ENCODE data around the gene FBRS. TPM values are rescaled to one million over a fixed set of nuclear protein-coding genes. Genes with fewer than 3 reads are reported as not detected.

FBRS gene
- total and polyA plus RNA-seq, 10 of the 15 experiments (the other 5 are each of a cell fraction or from before 2014, with no cell fraction given), result 0.45 to 87.6 (median 14.6) TPM

- in situ Hi-C loops (cut with MboI), result no loop called here
- Histone ChIP-seq H4K20me1 (ENCODE audit: control insufficient read depth, insufficient read depth) (no peaks in the 10 kb centered on the region), H3K4me2 (ENCODE audit: control insufficient read depth, insufficient read depth) (no peak overlapping the region), H3K36me3 (ENCODE audit: control insufficient read depth in 2 of 2, insufficient read depth in 2 of 2, low read length in 1 of 2) (no peaks in the 10 kb centered on the region), H3K27ac (ENCODE audit: control insufficient read depth, insufficient read depth) (no peak overlapping the region), H3K27me3 (replicated peaks in 1 of 2; ENCODE audit: control insufficient read depth in 2 of 2, insufficient read depth in 2 of 2, low read length in 1 of 2) (no peaks in the 10 kb centered on the region), H3K79me2 (ENCODE audit: control insufficient read depth, insufficient read depth, low read length) (no peaks in the 10 kb centered on the region), H3K9ac (ENCODE audit: control insufficient read depth, insufficient read depth, low read length) (no peak overlapping the region), H3K4me1 (ENCODE audit: control insufficient read depth, insufficient read depth, low read length) (no peaks in the 10 kb centered on the region), H3K4me3 (no peak overlapping the region), H2AFZ (ENCODE audit: control insufficient read depth, low read depth, low read length) (no peak overlapping the region), H3K9me3 (replicated peaks; ENCODE audit: control insufficient read depth, insufficient read depth, low read length) (no peaks in the 10 kb centered on the region; the same call in 2 of the 3 replicates)
- ChIA-PET CTCF (interaction anchor here (0.7 to 5.7 kb wide), 4 partner anchors 10 to 71 kb away, joined by 3 to 24 read pairs (median 4); no protein-coding TSS in a partner anchor), POLR2A (interaction anchor here (0.7 kb wide), 1 partner anchor 12 kb away, joined by 3 read pairs; the partner anchor contains the start of gene ZNF689), RAD21 (ENCODE audit: unreplicated experiment) (no interaction called here), SMC1A (ENCODE audit: uncharacterized antibody, unreplicated experiment) (interaction anchor here (1.1 to 1.7 kb wide), 2 partner anchors 15 to 193 kb away, joined by 4 read pairs; partner anchors contain the start of gene DCTPP1)
- DNase-seq (ENCODE audit: low read depth, low spot score) (no peak), FAIRE-seq (no peak), ATAC-seq (no peak)
- 27% methylated on average over 10 of the region's 10 CpGs for WGBS (ENCODE audit: insufficient coverage, insufficient replicate concordance, low lambda C conversion rate, missing lambda C conversion rate)
- intact Hi-C loops (cut with micrococcal nuclease; ENCODE audit: unreplicated experiment), result no loop called here
- BruUV-seq (replicated peaks), result no TSS peak
- TF ChIP-seq CBFB (IDR thresholded peaks at IDR 0.05; ENCODE audit: low read depth) (no peak), SMAD1 (IDR thresholded peaks at IDR 0.05; ENCODE audit: low read depth, partially characterized antibody) (no peak), NKRF (conservative IDR thresholded peaks at IDR 0.05) (no peak), RBBP5 (conservative IDR thresholded peaks at IDR 0.05) (no peak)
Measured at GRCh38 chr16:30622455-30623032, 35.7 kb upstream of the FBRS start.
